Head of caudate nucleus (tissue), 42 donors: ENCODE results near the gene SLC16A6.
A peak's percentile ranks its signal among the peaks of the same experiment; 100 is the strongest.
"Not testable (repeated sequence)": the region's sequence is repeated elsewhere in the genome, so short reads cannot be mapped to it uniquely, and the experiment has no call there.

Source experiments
- DNase-seq, 42 donors: peaks; one replicate each; pipeline versions ENCODE4 v3.0.0 to v3.0.0-alpha.2; 2020 to 2021; ENCODE audit warnings: mixed read lengths in 7 of 42
- intact Hi-C: fragments of 100-400 bp; cut with DNase I; formaldehyde crosslinking; loops from one replicate; pipeline ENCODE4 v1.15.0; 2022

The SLC16A6 gene

DNA sequence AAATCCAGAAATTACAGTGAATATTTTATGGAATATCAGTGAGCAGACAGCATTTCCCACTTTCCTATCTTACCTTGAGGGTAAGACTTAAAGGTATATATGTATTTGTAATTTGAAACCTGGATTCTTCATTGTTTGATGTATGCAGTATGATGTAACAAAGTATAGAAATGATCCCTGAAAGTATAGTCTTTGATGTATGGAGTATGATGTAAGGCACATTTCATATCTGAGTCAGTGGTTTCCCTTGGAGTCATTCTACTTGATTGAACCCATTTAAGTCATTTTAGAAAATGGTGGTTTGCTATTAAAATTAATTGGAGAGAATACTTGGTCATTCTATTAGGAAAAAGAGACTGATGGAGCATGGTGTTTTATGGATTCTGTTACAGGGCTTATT lies 33.0 kb downstream of the SLC16A6 start:
- intact Hi-C loops = loop anchor here (10.0 kb wide), 1 partner anchor 507 kb away; no protein-coding TSS in a partner anchor
- DNase-seq = no peak

DNA sequence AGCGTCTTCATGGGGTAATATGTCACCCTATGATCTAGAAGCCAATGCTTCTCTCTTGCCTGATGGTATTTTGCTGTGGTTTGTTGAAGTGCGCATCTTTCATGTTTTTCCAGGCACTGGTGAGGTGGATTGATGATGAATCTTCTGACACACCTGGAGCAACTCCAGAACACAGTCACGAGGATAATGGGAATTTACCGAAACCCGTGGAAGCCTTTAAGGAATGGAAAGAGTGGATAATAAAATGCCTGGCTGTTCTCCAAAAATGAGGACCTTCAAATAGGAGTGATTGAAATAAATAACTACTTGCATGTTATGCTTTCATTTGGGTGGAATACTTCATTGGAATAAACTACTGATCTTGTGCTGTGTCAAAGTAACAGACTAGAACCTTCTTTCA lies 34.2 kb downstream of the SLC16A6 start:
- intact Hi-C loops = loop anchor here (10.0 kb wide), 1 partner anchor 508 kb away; no protein-coding TSS in a partner anchor

DNA sequence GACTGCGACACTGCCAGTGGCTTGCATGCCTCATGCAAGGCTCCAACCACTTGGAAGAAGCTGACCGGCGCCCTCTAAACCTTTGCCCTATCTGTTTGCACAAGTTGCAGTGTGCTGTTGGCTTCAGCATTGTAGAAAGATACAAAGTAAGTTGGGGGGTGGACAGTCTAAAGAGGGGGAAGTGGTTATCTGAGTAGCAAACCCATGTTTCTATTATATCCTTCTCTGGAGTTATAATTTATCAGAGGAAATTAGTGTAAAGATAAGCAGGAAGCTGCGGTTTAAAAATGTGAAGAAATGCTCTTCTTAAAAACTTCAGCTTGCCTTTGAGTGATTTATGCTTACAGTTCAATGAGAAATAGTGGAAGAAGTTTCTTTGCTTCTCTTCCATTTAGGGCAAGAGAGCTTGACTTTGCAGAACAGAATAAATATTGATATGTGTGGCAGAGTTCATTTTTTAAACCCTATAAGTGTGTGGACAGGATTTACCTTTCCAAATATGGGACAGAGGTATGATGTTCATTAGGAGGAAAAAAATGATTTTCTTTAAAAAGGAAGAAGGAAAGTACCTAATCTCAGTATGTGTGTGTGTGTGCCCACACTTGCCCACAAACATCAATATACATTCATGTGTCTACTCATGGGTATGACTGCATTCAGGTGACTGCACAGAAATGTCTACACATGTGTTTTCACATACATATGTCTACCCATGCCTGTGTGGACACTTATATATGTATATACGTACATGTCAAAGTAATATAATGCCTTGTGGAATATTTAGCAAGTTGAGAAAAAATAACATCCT lies 35.0 kb downstream of the SLC16A6 start:
- no peak for DNase-seq
- intact Hi-C loops = loop anchor here (10.0 kb wide), 1 partner anchor 509 kb away; no protein-coding TSS in a partner anchor

More for the DNA sequence above, 34.2 kb downstream of the SLC16A6 start:
- not testable (repeated sequence) for DNase-seq

DNA sequence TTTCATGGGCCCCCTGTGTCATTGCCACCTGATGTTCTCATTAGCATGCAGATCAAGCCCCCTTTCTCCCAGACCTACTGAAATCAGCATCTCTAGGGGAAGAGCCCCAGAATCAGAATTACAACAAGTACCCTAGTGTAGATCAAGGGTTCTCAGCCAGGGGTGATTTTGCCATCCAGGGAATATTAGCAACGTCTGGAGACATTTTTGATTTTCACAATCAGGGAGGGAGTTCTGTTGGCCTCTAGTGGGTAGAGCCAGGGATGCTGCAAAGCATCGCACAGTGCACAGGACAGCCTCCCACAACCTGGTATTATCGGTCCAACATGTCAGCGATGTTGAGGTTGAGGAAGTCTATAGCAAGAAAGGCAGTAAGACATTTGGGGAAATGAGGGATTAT lies 35.8 kb downstream of the SLC16A6 start:
- no peak for DNase-seq
- intact Hi-C loops = loop anchor here (10.0 kb wide), 1 partner anchor 510 kb away; no protein-coding TSS in a partner anchor

DNA sequence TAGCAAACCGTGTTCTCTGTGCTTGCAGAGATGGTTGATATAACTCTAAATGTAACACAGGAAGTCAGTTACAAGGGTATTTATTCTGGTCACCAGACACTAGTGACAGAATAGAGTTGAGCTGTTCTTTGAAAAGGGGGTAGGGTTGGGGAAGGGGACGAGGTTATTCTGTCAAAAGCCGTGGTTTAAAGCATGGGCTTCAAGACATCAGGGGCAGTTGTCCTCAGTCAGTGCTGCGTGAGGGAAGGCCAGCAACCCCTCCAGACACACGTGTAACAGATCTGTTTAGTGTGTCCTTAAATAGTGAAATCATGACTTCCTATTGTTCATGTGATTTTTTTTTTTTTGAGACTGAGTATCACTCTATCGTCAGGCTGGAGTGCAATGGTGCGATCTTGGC lies 37.5 kb downstream of the SLC16A6 start:
- intact Hi-C loops = loop anchor here (10.0 kb wide), 1 partner anchor 511 kb away; no protein-coding TSS in a partner anchor
- DNase-seq = not testable (repeated sequence)

DNA sequence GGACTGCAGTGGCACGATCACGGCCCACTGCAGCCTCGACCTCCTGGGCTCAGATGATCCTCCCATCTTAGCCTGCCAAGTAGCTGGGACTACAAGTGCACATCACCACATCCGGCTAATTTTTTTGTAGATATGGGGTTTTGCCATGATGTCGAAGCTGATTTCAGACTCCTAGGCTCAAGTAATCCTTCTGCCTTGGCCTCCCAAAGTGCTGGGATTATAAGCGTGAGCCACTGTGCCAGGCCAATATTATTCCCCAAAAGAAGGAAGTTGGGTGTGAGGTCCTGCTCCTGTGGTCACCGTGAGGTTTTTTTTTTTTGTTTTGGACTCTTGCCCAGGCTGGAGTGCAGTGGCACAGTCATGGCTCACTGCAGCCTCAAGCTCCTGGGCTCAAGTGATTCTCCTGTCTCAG lies 41.6 kb downstream of the SLC16A6 start:
- intact Hi-C loops = no loop called here

DNA sequence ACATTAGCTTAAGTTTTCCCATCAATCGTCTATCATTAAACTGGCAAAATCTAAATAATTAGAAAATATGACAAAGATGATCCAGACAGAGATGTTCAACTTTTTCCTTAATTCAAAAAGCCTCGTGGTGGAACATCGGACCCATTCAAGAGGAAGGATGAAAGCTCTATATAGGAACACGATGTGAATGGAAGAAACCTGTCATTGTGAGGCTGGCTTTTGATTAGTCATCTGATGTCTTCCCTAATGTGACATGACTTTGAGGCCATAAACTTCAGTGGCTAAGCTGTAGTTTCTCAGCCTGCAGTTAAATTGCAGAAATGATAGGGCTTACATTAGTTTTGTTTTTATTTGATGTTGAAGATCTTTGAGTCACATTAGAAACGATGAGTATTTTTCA lies 42.0 kb downstream of the SLC16A6 start:
- intact Hi-C loops = no loop called here
- DNase-seq = no peak

More for the DNA sequence above, 41.6 kb downstream of the SLC16A6 start:
- peak in 1 of 42 donors; percentile 18 for DNase-seq

DNA sequence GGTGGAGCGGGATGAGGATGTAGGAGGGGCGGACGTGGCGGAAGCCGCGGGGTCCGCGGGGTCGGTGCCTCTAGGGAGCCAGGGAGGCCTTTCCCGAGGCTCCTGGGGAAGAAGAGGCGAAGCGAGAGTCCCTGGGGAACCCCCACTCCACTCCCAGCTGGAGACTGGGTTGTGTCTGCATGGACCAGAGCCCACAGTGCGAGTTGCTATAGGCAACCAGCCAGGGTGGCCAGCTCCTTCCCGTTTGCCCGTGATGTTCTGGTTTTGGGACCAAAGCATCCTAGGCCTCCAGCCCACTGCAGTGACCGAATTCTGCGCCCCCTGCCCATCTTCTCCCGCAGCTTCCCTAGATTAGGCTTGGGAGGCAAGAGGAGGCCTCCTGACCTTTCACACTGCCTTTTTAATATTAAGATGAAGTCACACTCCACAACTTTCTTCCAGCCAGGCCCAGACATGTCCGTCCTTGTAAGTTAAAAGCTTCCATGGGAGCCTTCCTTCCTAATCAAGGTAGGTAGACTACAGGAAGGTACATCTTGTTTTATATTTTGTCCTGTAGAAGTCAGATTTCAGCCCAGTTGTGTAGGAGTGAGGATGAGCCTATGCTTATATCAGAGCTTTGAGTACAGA lies 42.6 kb downstream of the SLC16A6 start:
- DNase-seq = peak in 17 of 42 donors; percentile 37 to 82 (median 63)
- intact Hi-C loops = no loop called here

DNA sequence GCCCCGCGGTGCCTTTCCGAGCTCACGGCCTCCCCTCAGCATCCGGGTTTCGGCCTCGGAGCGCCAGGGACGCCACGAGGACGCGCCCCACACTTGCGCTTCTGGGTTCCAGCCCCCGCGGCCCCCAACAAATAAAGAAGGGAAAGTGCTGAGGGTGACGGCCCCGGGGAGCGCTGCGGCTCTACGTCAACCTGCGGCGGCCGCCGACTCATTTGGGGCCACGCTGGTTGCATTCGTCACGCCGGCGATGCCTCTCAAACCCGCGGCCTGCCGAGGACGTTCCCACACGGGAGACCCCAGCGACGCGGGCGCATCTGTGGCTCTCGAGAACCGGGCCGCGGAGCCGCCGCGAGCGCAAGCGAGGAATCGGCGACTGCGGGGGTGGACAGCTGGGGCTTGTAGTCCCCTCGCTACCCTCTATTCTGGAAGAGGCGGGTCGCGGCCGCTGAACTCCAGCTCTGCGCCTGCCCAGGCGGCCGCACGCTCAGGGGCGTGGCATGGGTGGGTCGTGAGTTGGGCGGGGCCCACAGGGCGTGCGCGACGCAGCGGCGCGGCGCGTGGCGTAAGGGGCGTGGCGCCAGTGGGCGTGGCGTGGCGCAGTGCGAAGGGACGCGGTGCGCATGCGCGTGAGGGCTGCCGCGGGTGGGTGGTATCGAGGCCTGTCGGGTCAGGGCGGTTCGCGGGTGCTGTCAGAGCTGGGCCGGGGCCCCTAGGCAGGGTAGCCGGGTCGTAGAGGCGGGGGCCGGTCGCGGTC lies 43.3 kb downstream of the SLC16A6 start, which contains the start of gene AMZ2:
Gene AMZ2 (plus strand): TSS at position 599 of the 754 bp plus-strand sequence. CDS start 2,145 bp downstream, outside the sequence.
- intact Hi-C loops = loop anchor here (1.0 kb wide), 2 partner anchors 42 to 210 kb away; partner anchors contain the start of gene WIPI1
- peak; percentile 80 to 99 (median 96) for DNase-seq

DNA sequence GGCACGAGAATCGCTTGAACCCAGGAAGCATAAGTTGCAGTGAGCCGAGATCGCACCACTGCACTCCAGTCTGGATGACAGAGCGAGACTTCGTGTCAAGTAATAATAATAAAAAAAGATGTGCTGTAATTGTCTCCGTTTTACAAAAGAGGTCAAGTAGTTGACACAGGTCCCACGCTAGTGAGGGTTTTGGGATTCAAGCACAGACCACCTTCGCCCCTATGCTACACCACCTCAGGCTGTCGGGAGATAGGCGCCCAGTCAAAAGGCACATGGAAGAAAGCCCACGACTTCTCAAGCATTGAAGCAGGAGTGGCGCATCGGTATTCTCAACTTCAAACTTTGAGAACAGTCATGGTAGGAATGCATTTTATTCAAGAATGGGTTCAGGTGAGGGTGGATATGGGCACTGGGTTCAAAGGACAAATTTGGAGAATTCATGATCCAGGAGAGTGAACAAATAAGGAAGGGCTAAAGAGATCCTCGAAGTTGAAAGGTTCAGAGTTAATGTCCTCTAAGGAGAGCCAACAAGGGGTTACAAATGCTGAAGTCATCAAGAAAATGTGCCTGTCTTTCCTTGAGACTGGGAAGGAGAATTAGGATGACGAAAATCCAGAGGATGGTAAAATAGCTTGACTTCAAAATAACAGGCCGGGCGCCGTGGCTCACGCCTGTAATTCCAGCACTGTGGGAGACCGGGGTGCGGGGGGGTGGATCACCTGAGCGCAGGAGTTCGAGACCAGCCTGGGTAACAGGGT lies 44.5 kb downstream of the SLC16A6 start:
- DNase-seq = no peak
- intact Hi-C loops = loop anchor here (1.0 kb wide), 2 partner anchors 41 to 211 kb away; partner anchors contain the start of gene WIPI1

DNA sequence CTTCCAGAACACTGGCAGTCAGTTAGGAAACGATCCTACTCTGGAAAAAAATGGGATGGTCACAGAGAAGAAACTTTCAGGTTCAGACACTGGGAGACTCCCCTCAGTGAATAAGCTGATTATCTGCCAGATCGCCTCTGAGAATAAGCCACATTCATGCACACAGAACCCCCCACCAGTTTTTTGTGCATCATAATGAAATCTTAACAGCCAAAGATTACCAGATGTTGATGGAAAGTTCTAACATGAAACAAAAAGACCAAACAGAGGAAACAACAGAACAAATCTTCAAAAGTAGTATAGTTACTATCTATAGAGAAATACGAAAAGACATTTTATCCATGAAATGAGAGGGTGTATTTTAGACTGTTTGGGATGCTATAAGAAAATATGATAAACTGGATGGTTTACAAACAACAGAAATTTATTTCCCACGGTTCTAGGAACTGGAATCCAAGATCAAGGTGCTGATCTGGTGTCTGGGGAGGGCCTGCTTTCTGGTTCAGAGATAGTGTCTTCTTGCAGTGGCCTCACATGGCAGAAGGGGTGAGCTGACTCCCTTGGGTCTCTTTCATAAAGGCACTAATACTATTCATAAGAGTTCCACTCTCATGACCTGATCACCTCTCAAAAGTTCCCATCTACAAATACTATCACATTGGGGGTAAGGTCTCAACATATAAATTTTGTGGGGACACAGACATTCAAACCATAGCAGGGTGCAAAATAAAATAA lies 51.1 kb downstream of the SLC16A6 start:
- intact Hi-C loops = no loop called here
- no peak for DNase-seq

DNA sequence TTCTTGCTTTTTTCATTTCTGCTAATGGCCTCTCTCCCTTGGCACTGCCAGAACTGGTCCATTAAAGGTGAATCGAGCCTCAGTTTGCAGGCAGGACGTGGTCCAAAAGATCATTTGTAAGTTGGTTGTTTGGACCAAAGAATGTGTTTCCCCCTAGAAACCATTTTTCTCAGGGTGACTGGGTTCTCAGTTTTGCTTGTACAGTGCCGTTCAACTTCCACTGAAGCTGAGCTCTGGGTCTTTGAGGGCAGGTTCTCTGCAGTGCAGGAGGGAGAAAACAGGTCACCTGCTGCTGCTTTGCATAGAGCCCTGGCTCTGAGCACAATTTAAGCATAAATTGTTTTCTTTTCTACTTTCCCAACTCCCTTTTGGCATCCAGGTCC lies 52.1 kb downstream of the SLC16A6 start:
- peak in 8 of 42 donors; percentile 3 to 54 (median 36) for DNase-seq
- intact Hi-C loops = no loop called here

DNA sequence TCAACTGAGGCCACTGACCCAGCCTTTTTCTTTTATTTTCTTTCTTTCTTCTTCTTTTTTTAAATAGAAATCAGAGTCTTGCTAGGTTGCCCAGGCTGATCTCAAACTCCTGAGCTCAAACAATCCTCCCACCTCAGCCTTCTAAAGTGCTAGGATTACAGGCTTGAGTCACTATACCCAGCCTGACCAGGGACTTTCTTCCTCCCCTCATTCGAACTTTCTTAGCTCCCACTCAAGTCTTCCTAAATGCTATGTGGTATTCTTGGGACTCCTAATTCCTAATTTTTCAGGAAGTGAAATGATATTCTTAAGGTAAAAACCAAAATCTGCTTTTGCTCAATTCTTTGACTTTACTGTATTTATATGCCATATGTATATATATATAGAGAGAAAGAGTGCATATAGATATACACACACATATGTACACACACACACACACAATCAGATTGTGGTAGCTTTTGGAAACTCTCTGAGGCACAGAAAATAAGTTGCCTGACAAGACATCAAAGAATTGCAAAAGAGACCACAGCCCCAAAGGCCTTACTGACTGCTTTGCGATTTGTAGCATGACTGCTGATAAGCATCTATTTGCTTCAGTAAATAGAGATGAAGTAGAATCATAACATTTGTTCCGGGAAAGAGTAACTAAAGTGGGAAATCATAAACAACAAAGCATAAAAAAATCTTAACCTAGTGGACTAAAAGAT lies 52.6 kb downstream of the SLC16A6 start:
- intact Hi-C loops = no loop called here
- DNase-seq = no peak

DNA sequence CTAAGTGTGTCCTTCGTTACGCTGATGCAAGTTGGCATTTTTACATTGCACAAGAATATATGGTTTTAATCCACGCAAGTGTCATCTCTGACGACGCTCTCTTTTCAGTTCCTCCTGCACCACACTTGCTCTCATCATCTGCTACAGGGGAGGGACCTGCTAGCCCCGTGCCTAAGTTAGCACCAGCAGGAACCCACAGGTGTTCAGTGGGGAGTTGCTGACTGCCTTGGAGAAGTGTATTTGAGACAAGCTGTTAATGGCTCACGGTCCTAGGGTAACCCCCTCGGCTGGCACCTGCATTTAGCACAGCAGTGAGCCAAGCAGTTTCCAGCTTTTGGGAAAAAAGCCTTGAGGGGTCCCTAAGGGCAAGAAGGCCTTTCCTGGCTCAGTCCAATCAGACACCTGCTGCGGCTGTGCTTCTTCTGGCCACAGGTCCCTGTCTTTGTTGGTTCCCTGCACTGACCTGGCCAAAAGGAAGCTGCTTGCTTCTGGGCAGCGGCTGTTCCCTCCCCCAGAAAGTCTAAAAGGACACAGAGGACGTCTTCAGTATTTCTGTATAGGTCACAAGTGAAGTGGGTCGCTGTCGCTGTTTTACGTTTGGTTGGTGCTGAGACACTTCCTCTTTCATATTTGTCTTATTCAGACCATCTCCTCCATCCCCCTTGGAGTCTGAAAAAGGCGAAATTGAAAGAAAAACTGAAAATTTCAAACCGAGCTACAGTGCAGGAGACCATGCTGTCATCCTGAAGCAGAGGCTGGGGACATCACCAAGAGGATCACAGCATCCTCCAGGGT lies 53.4 kb downstream of the SLC16A6 start:
- intact Hi-C loops = not testable (repeated sequence)
- DNase-seq = peak in 1 of 42 donors; percentile 14

DNA sequence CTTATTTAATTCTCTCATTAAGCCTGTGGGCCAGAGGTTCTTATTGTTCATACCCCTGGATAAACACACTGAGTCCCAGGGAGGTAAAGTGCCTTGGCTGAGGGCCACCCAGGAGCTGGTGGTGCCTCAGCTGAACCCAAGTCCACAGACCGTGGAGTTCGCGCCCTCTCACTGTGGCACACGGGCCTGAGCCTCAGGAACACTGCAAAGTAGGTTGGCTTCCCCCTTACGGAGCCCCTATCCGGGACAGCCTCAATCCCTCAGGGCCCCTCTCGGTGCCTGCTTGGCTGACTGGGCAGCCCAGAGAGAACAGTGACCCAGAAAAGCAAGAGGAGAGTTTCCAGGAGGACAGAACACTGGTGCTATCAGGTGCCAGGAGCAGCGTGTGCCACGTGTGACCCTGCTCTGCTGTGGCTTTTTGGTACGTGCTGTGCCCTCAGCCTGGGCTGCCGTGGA lies 55.6 kb downstream of the SLC16A6 start:
- intact Hi-C loops = not testable (repeated sequence)

DNA sequence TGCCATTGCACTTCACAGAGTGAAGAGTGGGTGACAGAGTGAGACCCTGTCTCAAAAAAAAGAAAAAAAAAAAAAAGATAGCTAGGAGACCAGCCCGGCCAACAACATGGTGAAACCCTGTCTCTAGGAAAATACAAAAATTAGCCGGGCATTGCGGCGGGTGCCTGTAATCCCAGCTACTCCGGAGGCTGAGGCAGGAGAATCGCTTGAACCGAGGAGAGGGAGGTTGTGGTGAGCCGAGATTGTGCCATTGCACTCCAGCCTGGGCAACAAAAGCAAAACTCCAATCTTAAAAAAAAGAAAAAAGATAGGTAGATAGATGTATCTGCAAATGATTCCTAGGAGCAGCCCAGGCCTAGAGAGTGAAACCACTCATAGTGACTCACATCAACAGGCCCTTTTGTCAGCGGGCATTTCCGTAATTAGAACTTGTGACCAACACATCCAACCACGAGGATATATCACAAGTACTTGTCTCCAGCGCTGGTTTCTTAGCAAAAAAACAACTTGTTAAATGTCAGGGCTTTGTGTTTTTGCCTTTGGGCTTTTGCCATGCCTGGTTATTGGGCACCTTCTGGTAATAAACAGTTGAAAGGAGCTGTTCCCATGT lies 56.1 kb downstream of the SLC16A6 start:
- intact Hi-C loops = not testable (repeated sequence)

More for the DNA sequence above, 55.6 kb downstream of the SLC16A6 start:
- DNase-seq = peak in 28 of 42 donors; percentile 11 to 76 (median 49)

More for the DNA sequence above, 56.1 kb downstream of the SLC16A6 start:
- peak in 15 of 42 donors; percentile 7 to 70 (median 47) for DNase-seq
